AML-193 (cell line): Measurements from ENCODE around the gene PSMD5.

Source experiments
- DNase-seq, 2 experiments: peaks; one replicate each; lab custom pipeline; 2025; lab: John Stamatoyannopoulos, UW

PSMD5 gene

GRCh38 chr9:120855827-120856670 lies 13.3 kb upstream of the PSMD5 start:
- no peak for DNase-seq

GRCh38 chr9:120854596-120855327 lies 12.0 kb upstream of the PSMD5 start:
- DNase-seq: no peak

- no peak for DNase-seq
Observed at GRCh38 chr9:120853198-120853597, 10.5 kb upstream of the PSMD5 start.

GRCh38 chr9:120852240-120853010 lies 9.7 kb upstream of the PSMD5 start:
- no peak for DNase-seq

GRCh38 chr9:120851449-120851848 lies 8.7 kb upstream of the PSMD5 start:
- DNase-seq: no peak

- DNase-seq: no peak
Observed at GRCh38 chr9:120850315-120850714, 7.6 kb upstream of the PSMD5 start.

- DNase-seq: no peak
Observed at GRCh38 chr9:120846906-120847305, 4.2 kb upstream of the PSMD5 start.

- no peak for DNase-seq
Observed at GRCh38 chr9:120846251-120846889, 3.6 kb upstream of the PSMD5 start.

- DNase-seq: peak; percentile 43 to 54
Observed at GRCh38 chr9:120845255-120845654, 2.5 kb upstream of the PSMD5 start.

- peak in 1 of 2 experiments; percentile 29 for DNase-seq
Observed at GRCh38 chr9:120841930-120842684, 615 bp downstream of the PSMD5 start.

- no peak for DNase-seq
Observed at GRCh38 chr9:120839146-120839545, 3.6 kb downstream of the PSMD5 start.

GRCh38 chr9:120837921-120838320 lies 4.8 kb downstream of the PSMD5 start:
- DNase-seq: no peak

- DNase-seq: no peak
Observed at GRCh38 chr9:120833325-120833724, 9.4 kb downstream of the PSMD5 start.

GRCh38 chr9:120832807-120833206 lies 9.9 kb downstream of the PSMD5 start:
- no peak for DNase-seq

- DNase-seq: no peak
Observed at GRCh38 chr9:120830865-120831264, 11.9 kb downstream of the PSMD5 start.

- no peak for DNase-seq
Observed at GRCh38 chr9:120830151-120830550, 12.6 kb downstream of the PSMD5 start.

GRCh38 chr9:120829650-120830049 lies 13.1 kb downstream of the PSMD5 start:
- DNase-seq: no peak

- DNase-seq: no peak
Observed at GRCh38 chr9:120820095-120820494, 22.6 kb downstream of the PSMD5 start.

GRCh38 chr9:120818595-120818994 lies 24.1 kb downstream of the PSMD5 start:
- no peak for DNase-seq

- no peak for DNase-seq
Observed at GRCh38 chr9:120815075-120815474, 27.6 kb downstream of the PSMD5 start.

- no peak for DNase-seq
Observed at GRCh38 chr9:120808931-120809330, 33.8 kb downstream of the PSMD5 start.
